AG09309 (cell line): ENCODE data around the gene TP53BP2.

ENCODE experiments used
- DNase-seq: peaks from one replicate; pipeline ENCODE4 v3.0.0-alpha.2; 2010; ENCODE audit warnings: low read depth
- H3K4me3 ChIP-seq: 2 replicates; pipeline ENCODE4 v1.5.1; 2011; ENCODE audit warnings: mild to moderate bottlenecking, low read depth, low read length, moderate library complexity; ENCODE audit not compliant: control insufficient read depth
- CTCF ChIP-seq: IDR thresholded peaks from 2 replicates; pipeline ENCODE4 v1.5.1; 2011; ENCODE audit warnings: mild to moderate bottlenecking, low read depth, low read length, inconsistent platforms; ENCODE audit not compliant: insufficient read depth, control insufficient read depth; ENCODE audit errors: missing control alignments

TP53BP2 gene

GRCh38 chr1:223756806-223757700 lies 88.7 kb downstream of the TP53BP2 start:
- no peak for DNase-seq
- no peak overlapping the region for H3K4me3 ChIP-seq
- no peak for TF ChIP-seq CTCF

GRCh38 chr1:223755992-223756775 lies 89.6 kb downstream of the TP53BP2 start:
- no peak for TF ChIP-seq CTCF
- H3K4me3 ChIP-seq, result no peak overlapping the region
- DNase-seq, result no peak

- TF ChIP-seq CTCF, result no peak
- no peak overlapping the region for H3K4me3 ChIP-seq
- no peak for DNase-seq
Observed at GRCh38 chr1:223755432-223755792, 90.3 kb downstream of the TP53BP2 start.

- no peak for DNase-seq
- no peak for TF ChIP-seq CTCF
- H3K4me3 ChIP-seq, result no peak overlapping the region
Observed at GRCh38 chr1:223754681-223755431, 90.9 kb downstream of the TP53BP2 start.

GRCh38 chr1:223752721-223753515 lies 92.8 kb downstream of the TP53BP2 start:
- H3K4me3 ChIP-seq, result no peak overlapping the region
- TF ChIP-seq CTCF, result no peak
- no peak for DNase-seq

DNA sequence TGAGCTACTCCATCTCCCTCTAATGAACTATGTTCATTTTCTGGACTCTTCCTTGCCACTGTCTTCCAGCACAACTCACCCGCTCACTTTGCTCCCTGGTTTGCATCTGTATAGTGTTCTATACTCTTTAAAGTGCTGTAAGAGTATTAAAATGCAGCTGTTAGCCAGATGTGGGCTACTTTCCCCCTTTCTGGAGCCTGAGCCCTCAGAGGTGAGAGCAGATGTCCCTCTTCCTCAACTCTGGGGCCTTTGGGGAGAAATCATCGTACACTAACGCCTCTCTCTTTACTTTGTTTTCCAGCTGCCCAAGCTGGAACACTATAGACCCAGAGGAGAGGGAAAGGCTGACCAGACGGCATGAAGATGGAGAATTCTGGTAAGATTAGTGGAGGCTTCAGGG lies 94.1 kb downstream of the TP53BP2 start:
- H3K4me3 ChIP-seq, result no peak overlapping the region
- DNase-seq, result no peak
- TF ChIP-seq CTCF, result no peak
